HEK293 (cell line): ENCODE data around the gene LHFPL6.

Source experiments
- CTCF ChIA-PET: fragments of 350-600 bp; formaldehyde crosslinking; extraction: SDS; loops from one replicate; lab custom pipeline; 2021; ENCODE audit warnings: antibody characterized with exemption; lab: Yijun Ruan, JAX
- POLR2A ChIA-PET: fragments of 300-600 bp; formaldehyde crosslinking; extraction: SDS; loops from one replicate; lab custom pipeline; 2020; ENCODE audit warnings: antibody characterized with exemption, inconsistent platforms; lab: Yijun Ruan, JAX
- H3K27ac ChIP-seq: fragments of 200-500 bp; sonication (Bioruptor generic); 2 replicates; pipeline ENCODE4 v1.5.1; 2014; ENCODE audit warnings: low read depth, low read length, control low read depth, inconsistent platforms; ENCODE audit errors: extremely low read depth
- H3K36me3 ChIP-seq, 2 experiments: fragments of 200-500 bp in 1 of 2; sonication (Bioruptor generic) in 1 of 2; 1 replicate in 1 of 2; 2 replicates in 1 of 2; pipeline ENCODE4 v1.5.1; 2014 to 2017; ENCODE audit warnings: inconsistent platforms in 2 of 2, low read length in 2 of 2; ENCODE audit not compliant: control insufficient read depth in 2 of 2, insufficient read depth in 1 of 2
- H3K4me1 ChIP-seq: fragments of 200-500 bp; sonication (Bioruptor generic); 2 replicates; pipeline ENCODE4 v1.5.1; 2014; ENCODE audit warnings: mild to moderate bottlenecking, low read length, inconsistent platforms; ENCODE audit not compliant: control insufficient read depth, insufficient read depth
- H3K4me3 ChIP-seq: 2 replicates; pipeline ENCODE4 v1.5.1; 2011; ENCODE audit warnings: low read depth, mild to moderate bottlenecking, control low read depth, low read length, moderate library complexity
- H3K9me3 ChIP-seq: fragments of 200-500 bp; sonication (Bioruptor generic); 2 replicates; pipeline ENCODE4 v1.5.1; 2014; ENCODE audit warnings: low read depth, low read length, inconsistent platforms; ENCODE audit not compliant: control insufficient read depth, insufficient read depth
- BCL11B ChIP-seq: fragments of 450-650 bp; formaldehyde crosslinking; IDR thresholded peaks from 2 replicates; pipeline ENCODE4 v1.5.1; 2016; ENCODE audit warnings: low read depth, missing biosample characterization, missing genetic modification characterization
- EGR2 ChIP-seq: fragments of 450-650 bp; formaldehyde crosslinking; IDR thresholded peaks from 2 replicates; pipeline ENCODE4 v1.5.1; 2016; ENCODE audit warnings: low read depth, missing biosample characterization, missing genetic modification characterization
- GLI2 ChIP-seq: fragments of 450-650 bp; formaldehyde crosslinking; IDR thresholded peaks from 2 replicates; pipeline ENCODE4; 2017; ENCODE audit warnings: missing biosample characterization, missing genetic modification characterization, low read depth, borderline replicate concordance
- HOXC10 ChIP-seq: sonication (generic); formaldehyde crosslinking; IDR thresholded peaks from 2 replicates; pipeline ENCODE4 v1.8.1; 2023; ENCODE audit warnings: mild to moderate bottlenecking, missing genetic modification reagents
- MZF1 ChIP-seq: fragments of 450-650 bp; formaldehyde crosslinking; IDR thresholded peaks from 2 replicates; pipeline ENCODE4 v1.5.1; 2017; ENCODE audit warnings: missing biosample characterization, missing genetic modification characterization, borderline replicate concordance
- SCRT1 ChIP-seq: fragments of 450-650 bp; formaldehyde crosslinking; IDR thresholded peaks from 2 replicates; pipeline ENCODE4 v1.5.1; 2016; ENCODE audit warnings: missing biosample characterization, missing genetic modification characterization, borderline replicate concordance
- ZBTB17 ChIP-seq: fragments of 450-650 bp; formaldehyde crosslinking; IDR thresholded peaks from 2 replicates; pipeline ENCODE4 v1.5.1; 2016; ENCODE audit warnings: missing biosample characterization, missing genetic modification characterization
- ZNF16 ChIP-seq: fragments of 450-650 bp; formaldehyde crosslinking; IDR thresholded peaks from 2 replicates; pipeline ENCODE4 v1.5.1; 2016; ENCODE audit warnings: low read depth, missing biosample characterization, missing genetic modification characterization
- ZNF292 ChIP-seq: fragments of 450-650 bp; formaldehyde crosslinking; IDR thresholded peaks from 2 replicates; pipeline ENCODE4 v1.5.1; 2016; ENCODE audit warnings: low read depth, missing biosample characterization, missing genetic modification characterization, borderline replicate concordance
- ZNF366 ChIP-seq: fragments of 450-650 bp; formaldehyde crosslinking; conservative IDR thresholded peaks from 2 replicates; pipeline ENCODE4 v1.5.1; 2016; ENCODE audit warnings: missing biosample characterization, missing genetic modification characterization
- ZNF391 ChIP-seq: fragments of 450-650 bp; formaldehyde crosslinking; IDR thresholded peaks from 2 replicates; pipeline ENCODE4 v1.5.1; 2016; ENCODE audit warnings: low read depth, missing biosample characterization, missing genetic modification characterization, borderline replicate concordance
- ZNF555 ChIP-seq: fragments of 450-650 bp; formaldehyde crosslinking; conservative IDR thresholded peaks from 2 replicates; pipeline ENCODE4 v1.5.1; 2017; ENCODE audit warnings: missing biosample characterization, mild to moderate bottlenecking, missing genetic modification characterization, inconsistent platforms
- ZNF626 ChIP-seq: fragments of 450-650 bp; sonication (Bioruptor Pico); formaldehyde crosslinking; IDR thresholded peaks from 2 replicates; pipeline ENCODE4 v1.5.1; 2018; ENCODE audit warnings: missing biosample characterization, missing genetic modification characterization, inconsistent platforms
- ZNF660 ChIP-seq: fragments of 450-650 bp; IDR thresholded peaks from 2 replicates; pipeline ENCODE4 v1.5.1; 2018; ENCODE audit warnings: missing biosample characterization, mild to moderate bottlenecking, missing genetic modification characterization
- TF ChIP-seq, protein P1 (sequence below): fragments of 450-650 bp; formaldehyde crosslinking; IDR thresholded peaks from 2 replicates; pipeline ENCODE4 v1.5.1; 2016; ENCODE audit warnings: missing biosample characterization, missing genetic modification characterization, low read depth
- TF ChIP-seq, protein P2 (sequence below): fragments of 450-650 bp; formaldehyde crosslinking; IDR thresholded peaks from 2 replicates; pipeline ENCODE4 v1.5.1; 2016; ENCODE audit warnings: missing biosample characterization, missing genetic modification characterization

The LHFPL6 gene

DNA sequence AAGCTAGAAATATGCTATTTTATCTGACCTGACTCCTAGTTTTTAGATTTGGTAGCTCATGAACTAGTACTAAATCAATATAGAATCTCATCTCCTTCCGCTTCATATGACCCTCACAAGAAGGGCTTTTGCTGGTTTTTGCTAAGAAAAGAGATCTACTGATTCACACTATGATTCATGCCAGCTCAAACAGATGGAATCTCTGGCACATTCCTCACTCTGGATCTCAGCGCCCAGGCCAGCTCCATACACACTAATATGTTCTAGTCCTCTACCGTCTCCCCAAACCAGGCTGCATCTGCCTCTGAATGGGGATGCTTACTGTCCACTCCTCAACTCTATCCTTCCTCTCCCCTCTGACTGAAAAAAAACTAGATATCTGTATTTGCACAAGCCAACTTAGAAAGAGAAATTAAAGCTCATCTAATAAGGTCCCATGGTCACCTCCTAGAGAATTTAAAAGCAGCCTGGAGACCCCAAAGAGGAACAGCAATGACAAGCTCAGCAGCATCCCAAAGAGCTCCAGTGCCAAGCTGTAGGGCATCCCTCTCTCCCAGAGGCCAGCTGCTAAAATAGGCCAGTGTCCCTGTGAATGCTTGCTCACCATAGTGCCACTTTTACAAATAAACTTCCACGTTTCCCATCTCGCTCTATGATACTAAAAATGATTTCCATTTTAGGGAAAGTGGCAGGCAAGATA is 74.9 kb downstream of the LHFPL6 start (continued):
- TF ChIP-seq SCRT1 (tag by site-specific recombination) (no peak), ZNF292 (tag by site-specific recombination) (no peak)

DNA sequence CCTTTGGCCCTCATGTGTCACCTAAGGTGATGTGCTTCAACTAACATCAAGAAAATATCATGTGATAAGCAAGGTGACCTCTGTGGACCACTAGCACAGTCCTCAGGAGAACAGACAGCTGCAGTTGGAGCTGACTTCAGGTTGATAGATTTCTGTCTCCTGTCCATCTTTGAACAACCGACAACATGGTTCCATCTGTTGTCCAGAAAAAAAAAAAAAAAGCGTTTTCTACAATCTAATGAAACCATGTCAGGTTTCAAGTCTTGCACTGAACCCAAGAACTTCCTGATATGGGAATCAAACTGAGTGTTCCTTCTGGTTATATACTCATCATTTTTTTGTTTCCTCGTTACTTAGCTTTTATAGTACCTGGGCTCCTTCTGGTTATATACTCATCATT is 75.7 kb downstream of the LHFPL6 start:
- Histone ChIP-seq H3K4me3 (no peak overlapping the region), H3K9me3 (no peaks in the 10 kb centered on the region), H3K4me1 (no peaks in the 10 kb centered on the region), H3K36me3 (no peaks in the 10 kb centered on the region), H3K27ac (no peak overlapping the region)
- CTCF ChIA-PET, result interaction anchor here (0.6 kb wide), 1 partner anchor 66 kb away, joined by 7 read pairs; no protein-coding TSS in a partner anchor
- POLR2A ChIA-PET, result no interaction called here
- TF ChIP-seq ZNF391 (tag by site-specific recombination) (no peak), ZNF366 (no peak), HOXC10 (CRISPR knock-in tag) (no peak), ZNF660 (tag by site-specific recombination) (no peak), MZF1 (tag by site-specific recombination) (no peak), EGR2 (tag by site-specific recombination) (no peak), ZNF555 (tag by site-specific recombination) (no peak), ZNF626 (tag by site-specific recombination) (no peak), GLI2 (no peak)
- TF ChIP-seq, protein P1, sequence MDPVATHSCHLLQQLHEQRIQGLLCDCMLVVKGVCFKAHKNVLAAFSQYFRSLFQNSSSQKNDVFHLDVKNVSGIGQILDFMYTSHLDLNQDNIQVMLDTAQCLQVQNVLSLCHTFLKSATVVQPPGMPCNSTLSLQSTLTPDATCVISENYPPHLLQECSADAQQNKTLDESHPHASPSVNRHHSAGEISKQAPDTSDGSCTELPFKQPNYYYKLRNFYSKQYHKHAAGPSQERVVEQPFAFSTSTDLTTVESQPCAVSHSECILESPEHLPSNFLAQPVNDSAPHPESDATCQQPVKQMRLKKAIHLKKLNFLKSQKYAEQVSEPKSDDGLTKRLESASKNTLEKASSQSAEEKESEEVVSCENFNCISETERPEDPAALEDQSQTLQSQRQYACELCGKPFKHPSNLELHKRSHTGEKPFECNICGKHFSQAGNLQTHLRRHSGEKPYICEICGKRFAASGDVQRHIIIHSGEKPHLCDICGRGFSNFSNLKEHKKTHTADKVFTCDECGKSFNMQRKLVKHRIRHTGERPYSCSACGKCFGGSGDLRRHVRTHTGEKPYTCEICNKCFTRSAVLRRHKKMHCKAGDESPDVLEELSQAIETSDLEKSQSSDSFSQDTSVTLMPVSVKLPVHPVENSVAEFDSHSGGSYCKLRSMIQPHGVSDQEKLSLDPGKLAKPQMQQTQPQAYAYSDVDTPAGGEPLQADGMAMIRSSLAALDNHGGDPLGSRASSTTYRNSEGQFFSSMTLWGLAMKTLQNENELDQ, result no peak
- TF ChIP-seq, protein P2, sequence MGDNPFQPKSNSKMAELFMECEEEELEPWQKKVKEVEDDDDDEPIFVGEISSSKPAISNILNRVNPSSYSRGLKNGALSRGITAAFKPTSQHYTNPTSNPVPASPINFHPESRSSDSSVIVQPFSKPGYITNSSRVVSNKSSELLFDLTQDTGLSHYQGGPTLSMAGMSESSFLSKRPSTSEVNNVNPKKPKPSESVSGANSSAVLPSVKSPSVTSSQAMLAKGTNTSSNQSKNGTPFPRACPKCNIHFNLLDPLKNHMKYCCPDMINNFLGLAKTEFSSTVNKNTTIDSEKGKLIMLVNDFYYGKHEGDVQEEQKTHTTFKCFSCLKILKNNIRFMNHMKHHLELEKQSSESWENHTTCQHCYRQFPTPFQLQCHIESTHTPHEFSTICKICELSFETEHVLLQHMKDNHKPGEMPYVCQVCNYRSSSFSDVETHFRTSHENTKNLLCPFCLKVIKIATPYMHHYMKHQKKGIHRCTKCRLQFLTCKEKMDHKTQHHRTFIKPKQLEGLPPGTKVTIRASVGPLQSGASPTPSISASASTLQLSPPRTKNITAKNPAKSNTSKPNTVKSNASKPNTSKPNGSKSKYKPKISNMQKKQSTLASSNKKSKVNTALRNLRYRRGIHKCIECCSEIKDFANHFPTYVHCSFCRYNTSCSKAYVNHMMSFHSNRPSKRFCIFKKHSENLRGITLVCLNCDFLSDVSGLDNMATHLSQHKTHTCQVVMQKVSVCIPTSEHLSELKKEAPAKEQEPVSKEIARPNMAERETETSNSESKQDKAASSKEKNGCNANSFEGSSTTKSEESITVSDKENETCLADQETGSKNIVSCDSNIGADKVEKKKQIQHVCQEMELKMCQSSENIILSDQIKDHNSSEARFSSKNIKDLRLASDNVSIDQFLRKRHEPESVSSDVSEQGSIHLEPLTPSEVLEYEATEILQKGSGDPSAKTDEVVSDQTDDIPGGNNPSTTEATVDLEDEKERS (tag by site-specific recombination), result no peak

DNA sequence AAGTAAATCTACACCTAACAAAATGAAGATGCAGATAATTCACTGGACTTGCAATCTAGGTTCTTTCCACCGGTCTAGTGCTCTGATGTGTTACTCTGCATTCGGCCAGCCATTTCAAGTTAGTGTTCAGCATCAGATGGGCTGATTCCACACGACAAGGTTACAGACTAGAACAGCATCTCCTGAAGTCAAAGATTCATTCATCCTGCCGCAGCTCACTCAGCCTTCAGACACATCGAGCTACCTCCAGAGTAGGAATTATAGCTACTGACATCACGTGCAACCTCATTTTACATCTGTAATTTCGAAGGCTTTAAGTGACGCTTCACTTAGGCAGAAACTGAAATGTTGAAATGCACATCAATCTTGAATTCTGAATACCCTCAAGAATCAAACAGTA is 76.5 kb downstream of the LHFPL6 start:
- Histone ChIP-seq H3K36me3 (no peaks in the 10 kb centered on the region), H3K27ac (no peak overlapping the region), H3K4me3 (no peak overlapping the region), H3K4me1 (no peaks in the 10 kb centered on the region), H3K9me3 (no peaks in the 10 kb centered on the region)
- CTCF ChIA-PET, result no interaction called here
- POLR2A ChIA-PET, result no interaction called here
- TF ChIP-seq ZNF16 (tag by site-specific recombination) (no peak), BCL11B (no peak), ZBTB17 (tag by site-specific recombination) (0 out of 2 replicates have a peak, but pooled peaks have one; percentile 18)
